ENCODE results near the gene SHROOM3.
"Not testable (repeated sequence)": the region's sequence is repeated elsewhere in the genome, so short reads cannot be mapped to it uniquely, and the experiment has no call there.

SHROOM3 gene

DNA sequence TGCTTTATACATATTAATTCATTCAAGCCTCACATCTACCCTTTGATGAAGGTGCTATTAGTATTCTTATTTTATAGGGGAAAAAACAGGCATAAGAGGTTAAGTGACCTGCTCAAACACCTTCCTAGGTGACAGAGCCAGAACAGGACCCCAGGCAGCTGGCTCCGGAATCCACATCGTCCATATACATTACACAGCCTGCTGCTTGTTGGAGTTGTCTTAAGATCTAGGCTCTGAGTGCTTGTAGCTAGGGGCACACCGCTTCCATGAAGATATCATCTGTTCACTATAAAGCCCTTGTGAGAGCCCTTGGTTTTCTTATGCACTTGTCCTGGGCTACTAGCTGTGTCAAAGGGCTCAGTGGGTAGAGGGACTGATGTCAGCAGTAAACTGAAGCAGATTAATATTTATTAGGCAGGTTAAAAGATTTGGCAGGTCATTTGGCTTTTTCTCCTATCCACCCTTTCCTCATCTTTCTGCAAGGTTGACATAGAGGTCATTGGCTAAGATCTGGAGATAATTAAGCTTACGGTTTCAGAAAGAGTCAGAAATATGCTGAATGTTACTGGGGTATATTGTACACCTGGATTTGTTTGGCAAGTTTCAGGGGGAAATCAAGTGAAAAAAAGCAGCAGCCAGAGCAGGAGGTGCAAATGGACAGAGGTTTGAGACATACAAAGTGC lies 267.6 kb downstream of the SHROOM3 start:
- no peak for DNase-seq

DNA sequence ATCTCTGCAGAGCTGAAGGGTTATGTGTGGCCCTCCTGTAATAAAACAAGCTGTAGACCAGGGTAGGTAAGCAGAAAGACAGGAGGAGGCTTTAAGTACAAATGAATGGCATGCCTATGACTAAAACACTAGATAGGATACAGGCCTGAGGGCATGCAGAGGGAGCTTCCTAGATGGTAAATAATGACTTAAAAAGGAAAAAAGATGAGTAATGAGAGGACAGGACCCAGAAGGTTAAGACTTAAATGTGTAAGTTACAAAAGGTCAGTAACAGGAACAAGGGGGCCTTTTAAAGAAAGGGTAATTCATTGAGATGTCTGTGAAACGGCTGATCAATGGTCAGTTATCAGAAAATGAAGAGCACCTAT lies 268.1 kb downstream of the SHROOM3 start:
- no peak for DNase-seq

DNA sequence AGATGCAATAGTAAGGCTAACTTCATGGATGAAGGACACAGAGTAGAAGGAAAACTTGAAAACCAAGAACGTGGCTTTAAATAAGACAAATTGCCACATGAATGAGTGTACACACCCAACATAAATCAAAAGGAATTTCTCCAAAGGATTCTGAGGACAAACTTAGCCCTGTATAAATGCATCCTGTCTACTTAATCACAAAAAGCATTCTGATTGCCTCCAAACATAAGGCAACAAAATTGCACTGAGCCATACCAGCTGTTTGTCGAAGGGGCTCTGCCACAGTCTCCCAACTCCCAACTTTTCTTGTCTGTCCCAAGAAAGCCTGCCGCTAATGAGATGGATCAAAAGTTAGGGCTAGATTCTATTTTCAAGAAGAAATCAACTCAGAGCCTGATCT lies 268.6 kb downstream of the SHROOM3 start:
- DNase-seq = no peak

DNA sequence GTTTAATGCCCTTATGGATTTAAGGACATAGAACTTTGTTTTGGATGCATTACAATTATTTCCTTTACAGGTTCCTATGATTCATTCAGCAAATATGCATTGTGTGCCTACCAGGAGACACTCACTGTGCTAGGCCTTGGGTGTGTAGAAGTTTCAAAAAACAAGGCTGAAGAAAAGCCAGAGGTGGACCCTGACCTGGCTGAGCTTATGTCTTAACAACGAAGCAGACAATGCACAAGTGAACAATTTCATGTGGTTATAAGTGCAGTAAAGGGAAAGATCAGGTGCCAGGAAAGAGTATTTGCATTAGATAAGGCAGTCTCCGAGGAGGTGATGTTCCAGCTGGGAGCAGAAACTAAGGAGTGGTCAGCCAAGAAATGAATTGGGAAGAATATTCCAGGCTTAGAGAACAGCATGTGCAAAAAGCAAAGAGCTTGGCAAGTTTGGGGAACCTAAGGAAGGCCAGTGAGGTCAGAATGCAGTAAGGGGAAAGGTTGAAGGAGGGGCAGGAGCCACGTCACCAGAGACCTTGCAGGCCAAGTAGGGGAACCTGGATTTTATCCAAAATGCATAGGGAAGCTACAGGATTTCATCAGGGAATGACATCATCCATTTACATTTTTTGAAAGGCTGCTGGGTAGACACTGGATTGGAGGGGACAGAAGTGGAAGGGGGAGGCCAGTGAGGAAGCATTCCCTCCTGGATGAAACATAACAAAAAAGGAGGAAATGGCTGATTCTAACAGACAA lies 269.3 kb downstream of the SHROOM3 start:
- no peak for DNase-seq

DNA sequence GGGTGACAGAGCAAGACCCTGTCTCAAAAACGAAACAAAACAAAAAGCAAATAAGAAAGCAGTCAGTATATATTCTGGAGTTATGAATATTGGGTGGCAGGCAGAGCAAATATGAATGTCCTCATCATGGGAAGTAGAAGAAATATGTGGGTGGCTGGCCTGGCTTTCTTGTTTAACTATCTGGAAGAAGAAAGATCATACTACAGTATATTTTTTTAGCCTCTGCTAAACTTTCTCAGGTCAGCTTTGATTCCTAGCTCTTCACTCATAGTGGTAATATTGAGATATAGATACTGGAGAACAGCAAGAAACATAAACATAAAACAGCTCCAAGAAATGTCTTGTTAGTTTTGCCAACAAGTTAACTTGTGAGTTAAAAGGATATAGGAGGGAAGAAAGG lies 270.4 kb downstream of the SHROOM3 start:
- no peak for DNase-seq

DNA sequence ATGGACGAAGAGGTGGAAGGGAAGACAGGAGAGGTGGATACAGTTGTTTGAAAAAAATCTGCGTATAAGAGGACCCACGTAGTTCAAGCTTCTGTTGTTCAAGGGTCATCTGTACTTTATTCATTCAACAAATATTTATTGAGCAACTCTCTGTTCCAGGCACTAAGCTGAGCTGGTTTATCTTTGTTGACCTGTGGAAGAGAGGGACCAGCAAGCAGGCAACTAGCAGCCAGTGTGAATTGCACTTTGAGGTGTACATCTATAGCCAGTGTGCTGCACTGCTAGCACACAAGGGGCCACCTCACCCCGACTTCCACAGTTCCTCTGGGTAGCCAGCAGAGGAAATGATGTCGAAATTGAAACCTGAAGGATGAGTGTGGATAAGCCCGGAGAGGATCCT lies 271.6 kb downstream of the SHROOM3 start:
- DNase-seq = no peak

DNA sequence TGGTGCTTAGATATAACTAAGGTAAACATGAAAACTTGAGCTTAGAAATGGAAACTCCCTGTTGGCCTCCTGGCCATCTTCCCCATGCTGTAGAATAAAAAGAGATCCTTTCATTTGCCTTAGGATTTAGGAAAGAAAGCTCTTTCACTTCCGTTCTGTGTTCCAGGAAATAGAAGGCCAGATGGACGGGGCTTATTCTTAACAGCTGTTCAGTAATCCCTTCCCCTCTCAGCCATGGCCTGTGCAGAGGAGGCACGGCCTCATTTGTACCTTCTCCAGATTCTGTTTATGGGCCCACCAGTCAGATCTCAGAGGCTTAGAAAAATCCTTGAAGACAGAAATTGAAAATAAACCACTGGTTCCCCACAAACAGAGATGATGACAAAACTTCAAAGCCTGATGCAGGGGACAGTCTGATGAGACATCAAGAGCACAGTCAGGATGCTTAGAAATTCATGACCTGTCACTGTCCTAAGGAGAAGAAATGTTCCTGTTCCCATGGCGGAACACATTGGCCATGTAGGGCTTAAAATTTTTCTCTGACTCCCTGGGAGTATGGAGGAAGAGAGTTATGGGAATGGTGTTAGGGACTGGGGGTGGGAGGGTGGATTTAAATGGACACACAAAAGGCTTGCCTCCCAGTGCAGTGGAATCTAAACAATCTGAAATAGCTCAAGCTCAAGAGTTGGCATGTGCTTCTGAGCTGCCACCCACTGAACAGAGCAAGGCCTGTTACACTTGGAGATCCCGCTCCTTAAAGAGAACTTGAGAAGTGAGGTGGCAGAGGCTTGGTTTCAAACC lies 274.1 kb downstream of the SHROOM3 start:
- DNase-seq = no peak

DNA sequence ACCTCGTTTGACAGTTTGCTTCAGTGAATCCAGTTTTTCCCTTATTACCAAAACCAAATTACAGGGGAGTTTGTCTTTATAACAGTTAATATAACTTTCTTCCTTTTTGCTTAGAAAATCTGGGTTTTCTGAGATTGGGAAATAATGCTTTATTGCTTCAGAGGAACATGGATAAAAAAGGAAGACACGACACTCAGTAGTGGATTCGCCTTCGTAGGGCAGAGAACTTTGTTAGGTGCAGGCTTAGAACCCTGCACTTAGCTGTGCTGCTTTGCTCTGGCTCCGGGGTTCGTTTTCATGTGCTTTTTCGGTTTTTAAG lies 274.7 kb downstream of the SHROOM3 start:
- DNase-seq = no peak

DNA sequence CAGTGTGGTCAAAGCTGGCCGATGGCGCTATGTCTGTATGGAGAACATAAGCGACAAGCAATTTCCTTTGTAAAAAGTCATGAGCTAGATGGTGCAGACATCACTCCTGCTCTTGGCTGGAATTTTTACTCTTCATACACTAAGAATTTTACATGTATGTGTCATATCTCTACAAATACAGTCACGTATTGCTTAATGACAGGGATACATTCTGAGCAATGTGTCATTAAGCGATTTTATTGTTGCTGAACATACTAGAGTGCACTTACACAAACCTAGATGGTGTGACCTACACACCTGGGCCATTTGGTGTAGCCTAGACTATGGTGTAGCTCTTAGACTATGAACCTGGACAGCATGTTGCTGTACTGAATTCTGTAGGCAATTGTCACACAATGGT lies 277.5 kb downstream of the SHROOM3 start:
- DNase-seq = no peak

DNA sequence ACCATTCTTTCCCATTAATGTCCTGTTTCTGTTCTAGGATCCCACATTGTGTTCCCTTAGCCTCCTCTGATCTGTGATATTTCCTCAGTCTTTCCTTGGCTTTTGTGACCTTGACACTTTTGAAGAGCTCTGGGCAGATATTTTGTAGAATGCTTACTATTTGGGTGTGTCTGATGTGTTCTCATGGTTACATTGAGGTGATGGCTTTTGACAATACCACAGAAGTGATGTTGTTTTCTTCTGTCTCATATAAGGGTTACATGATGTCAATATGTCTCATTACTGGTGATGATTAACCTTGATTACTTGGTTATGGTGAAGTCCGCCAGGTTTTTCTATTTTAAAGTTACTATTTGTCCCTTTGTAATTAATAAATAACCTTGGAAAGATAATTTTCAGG lies 279.2 kb downstream of the SHROOM3 start:
- no peak for DNase-seq

DNA sequence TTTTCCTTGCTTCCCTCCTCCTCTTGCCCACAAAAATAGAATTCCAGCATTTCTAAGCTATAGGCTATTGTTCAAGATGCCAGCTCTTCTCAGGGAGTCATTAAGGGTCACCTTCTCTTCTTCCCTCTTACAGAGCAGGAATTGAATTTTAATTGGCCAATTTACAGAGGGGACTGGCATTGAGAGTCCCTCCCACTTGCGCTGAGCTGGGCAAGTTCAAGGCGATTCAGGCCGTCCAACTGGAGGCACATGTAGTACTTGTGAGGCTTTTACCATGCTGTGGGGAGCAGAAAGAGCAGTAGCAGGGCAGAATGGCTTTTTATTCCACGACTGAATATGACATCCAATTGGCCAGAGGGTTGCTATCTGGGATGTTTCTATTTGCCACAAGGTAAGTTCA lies 281.0 kb downstream of the SHROOM3 start:
- DNase-seq = no peak

DNA sequence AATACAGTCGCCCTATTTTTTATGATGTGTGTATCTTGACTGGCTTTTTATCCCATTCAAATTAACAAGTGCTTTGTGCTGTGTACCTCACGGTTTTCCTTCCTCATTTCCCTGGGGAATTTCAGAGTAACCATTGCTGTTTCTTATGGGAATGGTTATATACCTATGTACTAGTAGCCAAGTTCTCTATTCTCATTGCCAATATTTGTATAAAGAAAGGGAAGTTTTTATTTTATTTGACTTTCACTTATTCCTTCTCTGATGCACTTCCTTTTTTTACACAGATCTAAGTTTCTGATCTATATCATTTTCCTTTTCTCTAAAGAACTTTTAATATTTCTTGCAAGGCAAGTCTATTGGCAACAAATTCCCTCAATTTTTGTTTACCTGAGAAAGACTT lies 281.6 kb downstream of the SHROOM3 start:
- DNase-seq = no peak

DNA sequence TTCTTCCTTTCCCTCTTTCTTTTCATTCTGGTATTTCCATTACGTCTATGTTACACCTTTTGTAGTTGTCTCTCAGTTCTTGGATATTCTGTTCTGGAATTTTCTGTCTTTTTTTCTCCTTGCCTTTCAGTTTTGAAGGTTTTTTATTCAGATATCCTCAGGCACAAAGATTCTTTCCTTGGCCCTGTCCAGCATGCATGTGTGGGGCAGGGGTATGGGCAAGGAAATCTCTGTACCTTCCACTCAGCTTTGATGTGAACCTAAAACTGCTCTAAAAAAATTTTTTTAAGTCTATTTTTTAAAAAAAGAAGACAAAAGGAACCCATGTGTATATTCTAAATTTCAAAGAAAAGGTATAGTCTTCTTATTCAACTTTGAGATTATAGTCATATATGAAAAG lies 282.4 kb downstream of the SHROOM3 start:
- DNase-seq = no peak

DNA sequence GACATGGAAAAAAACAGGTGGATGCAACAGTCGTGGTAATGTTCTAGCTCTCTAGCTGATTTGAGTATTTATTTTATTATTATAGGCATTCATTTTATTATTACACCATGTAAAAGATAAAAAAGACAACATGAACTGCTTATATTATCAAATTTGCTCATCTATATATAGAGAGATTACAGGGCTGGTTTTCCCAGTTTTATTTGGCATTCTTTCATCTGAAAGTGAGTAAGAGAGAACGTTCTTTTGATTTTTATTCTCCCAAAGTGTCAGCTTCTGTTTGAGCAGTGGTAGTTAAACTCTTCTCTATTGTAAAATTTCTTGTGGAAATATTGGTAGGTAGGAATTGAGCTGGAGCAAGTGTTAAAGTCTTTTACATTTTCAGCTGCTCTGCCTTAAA lies 283.0 kb downstream of the SHROOM3 start:
- no peak for DNase-seq

DNA sequence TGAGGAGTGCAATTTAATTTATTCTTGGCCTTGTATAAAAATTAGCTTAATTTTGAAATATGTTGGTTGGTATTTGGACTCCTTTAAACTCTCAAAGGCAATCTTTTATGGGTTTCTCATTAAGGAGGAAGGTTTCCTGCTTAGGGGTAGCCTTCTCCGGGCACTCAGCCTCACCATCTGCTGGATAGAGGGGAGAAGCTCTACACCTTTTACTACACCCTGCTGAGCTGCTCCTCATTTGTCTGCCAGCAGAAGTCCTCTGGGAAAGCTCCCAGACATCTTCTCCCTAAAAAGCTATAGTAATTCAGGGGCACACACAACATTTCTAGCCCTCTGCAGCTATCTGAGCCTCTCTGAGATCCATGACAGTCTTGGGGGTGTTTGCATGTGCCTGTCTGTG lies 283.8 kb downstream of the SHROOM3 start:
- no peak for DNase-seq

DNA sequence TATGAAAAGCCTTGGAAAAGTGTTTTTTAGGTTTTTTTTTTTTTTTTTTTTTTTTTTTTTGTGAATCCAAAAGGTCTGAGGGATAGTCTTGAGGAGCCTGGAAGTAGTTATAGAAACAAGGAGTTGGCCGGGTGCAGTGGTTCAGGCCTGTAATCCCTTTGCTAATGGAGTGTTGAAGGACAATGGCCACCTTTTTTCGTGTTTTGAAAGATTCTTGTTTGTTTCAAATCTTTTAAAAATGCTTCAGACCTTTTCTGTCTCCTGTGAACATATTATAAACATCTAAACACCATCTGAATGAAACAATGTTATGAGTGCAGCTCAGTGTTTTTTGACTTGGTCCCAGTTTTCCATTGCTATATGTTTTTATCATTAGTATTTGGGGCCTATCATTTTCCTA lies 285.1 kb downstream of the SHROOM3 start:
- DNase-seq = no peak

DNA sequence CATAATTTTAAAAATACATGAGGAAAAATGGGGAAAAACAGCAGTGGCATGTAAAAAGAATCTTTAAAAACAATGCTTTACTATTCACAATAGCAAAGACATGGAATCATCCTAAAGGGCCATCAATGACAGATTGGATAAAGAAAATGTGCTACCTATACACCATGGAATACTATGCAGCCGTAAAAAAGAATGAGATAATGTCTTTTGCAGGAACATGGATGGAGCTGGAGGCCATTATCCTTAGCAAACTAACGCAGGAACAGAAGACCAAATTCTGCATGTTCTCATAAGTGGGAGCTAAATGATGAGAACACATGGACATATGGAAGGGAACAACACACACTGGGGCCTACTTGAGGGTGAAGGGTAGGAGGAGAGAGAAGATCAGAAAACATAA lies 287.1 kb downstream of the SHROOM3 start:
- not testable (repeated sequence) for DNase-seq

DNA sequence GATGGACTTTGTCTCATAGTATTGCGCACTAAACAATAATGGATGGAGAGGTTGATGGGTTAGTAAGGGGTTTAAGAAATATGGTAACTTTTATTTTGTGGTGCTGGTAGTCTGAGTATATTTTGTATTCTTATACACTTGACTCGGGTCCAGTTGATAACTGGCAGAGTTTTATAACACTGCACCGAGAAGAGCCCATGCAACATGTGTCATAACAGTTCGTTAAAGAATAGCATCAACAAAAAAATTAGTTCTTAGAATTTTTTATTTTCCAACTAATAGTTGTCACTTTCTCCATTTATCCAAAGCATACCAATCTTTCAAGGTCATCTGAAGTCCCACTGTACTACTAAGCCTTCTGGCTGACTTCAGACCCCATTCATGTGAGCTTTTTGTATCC lies 287.8 kb downstream of the SHROOM3 start:
- DNase-seq = no peak

DNA sequence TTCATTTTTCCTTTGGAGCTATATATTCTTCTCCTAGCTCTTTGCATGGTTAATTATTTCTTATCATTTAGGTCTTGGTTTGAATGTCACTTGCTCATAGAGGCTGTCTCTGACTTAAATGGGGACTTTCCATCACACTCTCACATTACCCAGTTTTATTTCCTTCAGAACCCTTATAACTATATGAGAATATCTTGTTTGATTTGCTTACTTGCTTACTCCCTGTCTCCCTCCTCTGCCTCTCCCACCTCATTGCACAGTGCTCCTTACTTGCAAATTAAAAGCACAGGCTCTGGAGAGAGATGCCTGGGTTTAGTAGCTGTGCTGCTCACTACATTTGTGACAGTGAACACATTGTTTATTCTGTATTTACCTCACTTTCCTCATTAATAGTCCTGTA lies 288.3 kb downstream of the SHROOM3 start:
- DNase-seq = no peak

DNA sequence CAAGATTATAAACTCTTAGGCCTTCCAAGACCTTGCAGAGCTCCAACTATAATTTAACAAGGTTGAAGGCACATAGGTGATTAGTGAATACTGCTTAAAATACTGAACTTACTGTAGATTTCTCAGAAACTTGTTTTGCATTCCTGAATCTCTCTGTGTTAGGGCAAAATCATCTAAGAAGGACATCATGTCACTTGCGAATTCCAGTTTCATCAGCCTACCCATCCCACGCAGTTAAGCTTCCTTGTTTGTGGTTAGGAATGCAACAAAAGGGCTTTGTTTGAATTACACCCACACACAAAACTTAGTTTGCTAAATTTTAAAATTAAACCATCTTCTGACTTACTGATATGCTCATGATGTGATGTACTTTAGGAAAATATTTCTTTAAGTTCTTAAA lies 288.9 kb downstream of the SHROOM3 start:
- no peak for DNase-seq

DNA sequence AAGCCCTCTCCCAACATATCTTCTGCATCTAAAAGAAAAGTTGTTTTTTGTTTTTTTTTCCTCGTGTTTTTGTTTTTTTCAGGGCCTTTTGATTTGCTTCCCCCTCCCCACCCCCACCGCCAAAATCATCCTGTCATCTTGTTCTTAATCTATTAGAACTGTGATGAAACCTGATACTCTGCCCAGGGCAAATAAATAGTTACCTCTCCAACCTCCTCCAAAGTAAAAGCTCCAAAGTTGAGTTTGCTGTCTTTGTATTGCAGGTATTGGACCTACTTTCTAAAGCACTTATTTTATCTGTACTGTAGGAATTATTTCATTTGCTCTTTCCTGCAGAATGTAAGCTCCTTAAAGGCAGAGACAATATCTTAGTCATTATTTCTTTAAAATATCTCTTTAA lies 290.0 kb downstream of the SHROOM3 start:
- no peak for DNase-seq

DNA sequence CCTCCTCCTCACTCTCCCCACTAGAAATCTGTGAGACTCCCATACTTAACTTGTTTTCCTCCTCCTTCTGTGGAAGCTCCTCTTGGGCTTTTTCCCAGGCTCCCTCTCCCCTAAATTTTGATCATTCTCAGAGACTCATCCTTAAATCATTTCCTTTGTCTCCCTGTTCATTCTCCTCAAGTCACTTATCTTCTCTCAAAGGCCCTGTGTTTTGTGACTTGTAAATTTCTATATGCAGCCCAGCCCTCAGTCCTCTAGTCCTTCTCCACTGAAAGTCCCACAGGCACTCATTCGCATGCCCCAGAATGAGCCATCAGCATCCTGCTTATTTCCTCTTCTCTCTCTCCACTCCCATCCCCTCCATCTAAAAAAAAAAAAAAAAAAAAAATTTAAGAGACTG lies 291.1 kb downstream of the SHROOM3 start:
- DNase-seq = no peak

DNA sequence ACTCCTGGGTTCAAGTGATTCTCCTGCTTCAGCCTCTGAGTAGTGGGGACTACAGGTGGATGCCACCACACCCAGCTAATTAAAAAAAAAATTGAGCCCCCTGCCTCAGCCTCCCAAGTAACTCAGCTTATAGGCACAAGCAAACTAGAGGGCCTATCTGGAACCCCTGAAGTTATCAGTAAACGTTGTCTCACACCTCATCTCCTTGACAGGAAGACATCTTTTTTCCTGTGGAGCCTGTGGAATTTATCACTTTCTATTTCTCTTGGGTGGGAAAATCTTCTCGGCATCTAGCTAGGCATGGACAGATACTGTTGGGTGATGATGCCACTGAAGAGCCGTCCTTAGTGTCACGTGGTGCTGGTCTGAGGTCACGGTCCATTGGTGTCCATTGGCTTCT lies 291.6 kb downstream of the SHROOM3 start:
- DNase-seq = no peak

DNA sequence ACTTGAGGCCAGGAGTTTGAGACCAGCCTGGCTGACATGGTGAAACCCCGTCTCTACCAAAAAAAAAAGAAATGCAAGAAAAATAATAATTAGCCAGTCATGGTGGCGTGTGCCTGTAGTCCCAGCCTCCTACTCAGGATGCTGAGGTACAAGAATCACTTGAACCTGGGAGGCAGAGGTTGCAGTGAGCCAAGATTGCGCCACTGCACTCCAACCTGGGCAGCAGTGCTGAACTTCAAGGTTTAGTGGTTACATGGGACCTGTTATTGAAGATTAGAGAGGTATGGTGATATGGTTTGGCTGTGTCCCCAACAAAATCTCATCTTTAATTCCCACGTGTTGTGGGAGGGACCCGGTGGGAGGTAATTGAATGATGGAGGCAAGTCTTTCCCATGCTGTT lies 292.9 kb downstream of the SHROOM3 start:
- not testable (repeated sequence) for DNase-seq

Data from T-helper 2 cell (primary cell).